ENCODE measurements around the gene NR2F2.

Gene NR2F2

DNA sequence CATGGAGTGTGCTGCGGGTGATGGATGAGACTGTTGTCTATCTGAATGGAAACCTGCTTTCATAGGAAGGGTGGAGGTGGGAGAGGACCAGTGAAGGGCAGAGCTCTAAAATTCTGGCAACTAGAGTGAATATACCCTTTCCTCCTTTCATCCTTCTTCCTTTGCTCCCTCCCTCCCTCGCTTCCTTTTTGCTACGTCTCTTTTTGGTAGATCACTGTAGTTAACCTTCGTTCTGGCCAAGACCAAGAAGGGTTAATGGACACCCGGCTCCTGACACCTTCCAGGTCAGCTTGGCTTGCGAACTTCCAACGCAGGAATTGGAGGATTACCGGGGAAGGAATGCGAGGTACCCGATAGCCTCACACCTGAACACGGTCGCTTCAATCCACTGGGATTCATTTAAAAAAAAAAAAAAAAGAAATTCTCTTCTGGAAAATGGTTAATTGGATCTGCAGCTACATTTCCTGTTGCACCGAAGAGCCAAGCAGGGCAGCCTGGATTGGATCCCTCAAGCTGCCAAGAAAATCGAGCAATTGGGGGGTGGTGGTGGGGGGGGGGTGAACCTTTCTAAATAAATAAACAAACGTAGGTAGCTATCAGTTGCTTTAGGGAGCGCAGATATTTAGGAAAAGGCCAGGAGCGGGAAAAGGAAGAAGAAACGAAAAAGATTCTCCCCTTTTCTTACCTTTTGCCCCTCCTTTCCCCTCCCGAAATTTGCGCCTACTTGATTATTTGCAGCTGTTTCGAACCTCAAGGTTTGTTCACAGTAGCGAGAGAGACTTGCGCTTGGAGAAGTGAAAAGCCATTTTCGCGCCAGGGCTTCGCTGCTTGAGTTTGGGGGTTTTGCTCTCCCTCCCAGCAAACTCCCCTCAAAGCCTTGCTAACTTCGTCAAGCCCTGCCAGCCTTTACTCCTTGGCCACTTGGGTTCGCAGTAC, 9.5 kb upstream of the NR2F2 start:
- DNase-seq: no peak

GRCh38 chr15:96321639-96322535, 8.6 kb upstream of the NR2F2 start:
- peak; percentile 53 for DNase-seq

- no peak for DNase-seq
Measured at GRCh38 chr15:96322536-96323318, 7.8 kb upstream of the NR2F2 start.

DNA sequence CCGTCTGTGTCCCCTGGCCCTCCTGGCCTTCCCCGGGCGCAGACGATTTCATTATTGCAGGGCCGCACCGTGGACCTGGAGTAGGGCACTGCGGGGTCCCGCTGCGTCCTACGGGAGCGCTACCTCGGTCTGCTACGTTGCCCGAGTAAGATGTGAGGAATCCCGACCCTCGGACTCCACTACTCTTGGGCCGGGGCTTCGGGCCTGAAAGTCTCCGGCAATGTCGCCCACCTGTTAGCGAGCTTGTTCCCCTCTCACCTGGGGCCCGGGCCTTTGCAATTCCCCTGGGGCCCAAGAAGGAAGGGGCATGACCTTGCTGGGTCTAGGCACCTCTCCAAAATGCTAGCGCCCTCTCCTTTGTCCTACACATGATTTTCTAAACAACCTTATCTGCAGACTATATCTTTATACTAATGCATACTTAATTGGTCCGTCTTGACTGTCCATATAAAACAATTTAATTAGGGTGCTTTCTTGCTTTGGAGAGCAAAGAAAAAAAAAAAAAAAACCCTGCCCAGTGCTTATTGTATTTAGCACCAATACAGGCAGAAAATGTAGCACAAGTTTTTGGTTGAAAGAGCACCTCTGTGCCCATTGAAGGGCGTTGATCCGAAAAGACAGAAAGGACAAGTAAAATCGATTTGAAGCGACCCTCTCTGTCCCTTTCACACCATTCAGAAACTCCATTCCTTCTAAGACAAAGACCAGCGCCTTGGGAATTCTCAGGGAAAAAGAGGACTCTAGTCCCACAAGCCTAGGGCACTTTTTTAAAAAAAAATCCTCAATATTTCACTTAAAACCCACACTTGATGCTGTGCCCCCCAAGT, 7.0 kb upstream of the NR2F2 start:
- no peak for DNase-seq

GRCh38 chr15:96324192-96324895, 6.2 kb upstream of the NR2F2 start:
- no peak for DNase-seq

DNA sequence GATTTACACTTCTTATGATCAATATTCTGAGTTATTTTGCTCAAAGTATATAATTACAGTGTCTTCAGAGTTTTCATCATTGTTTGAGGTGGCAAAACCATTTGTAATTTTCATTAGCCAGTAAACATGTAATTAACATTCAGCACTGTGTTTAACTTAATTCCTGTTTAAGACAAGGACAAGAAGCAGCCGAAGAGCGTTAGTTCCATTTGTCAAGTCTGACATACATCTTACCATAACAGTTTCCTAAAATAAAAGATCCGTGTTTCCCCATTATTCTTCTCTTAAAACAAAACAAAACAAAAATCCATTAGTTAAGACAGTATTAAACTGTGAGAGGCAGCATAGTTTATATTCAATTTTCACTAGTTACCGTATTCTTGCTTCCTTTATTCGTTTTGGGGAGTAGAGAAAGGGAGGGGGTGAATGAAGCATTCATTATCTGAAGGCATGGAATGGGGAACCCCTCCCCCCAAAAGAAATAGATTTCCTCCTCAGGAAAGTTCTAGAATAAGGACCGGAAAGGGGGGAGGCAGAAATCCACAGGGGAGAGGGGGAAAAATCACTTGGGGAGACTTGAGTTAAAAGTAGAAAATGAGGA, 5.5 kb upstream of the NR2F2 start:
- DNase-seq: no peak

- peak; percentile 69 for DNase-seq
Measured at GRCh38 chr15:96325541-96326327, 4.8 kb upstream of the NR2F2 start.

- DNase-seq: peak; percentile 61
Measured at GRCh38 chr15:96326328-96327154, 4.0 kb upstream of the NR2F2 start.

- DNase-seq: peak; percentile 89
Measured at GRCh38 chr15:96327155-96327741, 3.3 kb upstream of the NR2F2 start.

DNA sequence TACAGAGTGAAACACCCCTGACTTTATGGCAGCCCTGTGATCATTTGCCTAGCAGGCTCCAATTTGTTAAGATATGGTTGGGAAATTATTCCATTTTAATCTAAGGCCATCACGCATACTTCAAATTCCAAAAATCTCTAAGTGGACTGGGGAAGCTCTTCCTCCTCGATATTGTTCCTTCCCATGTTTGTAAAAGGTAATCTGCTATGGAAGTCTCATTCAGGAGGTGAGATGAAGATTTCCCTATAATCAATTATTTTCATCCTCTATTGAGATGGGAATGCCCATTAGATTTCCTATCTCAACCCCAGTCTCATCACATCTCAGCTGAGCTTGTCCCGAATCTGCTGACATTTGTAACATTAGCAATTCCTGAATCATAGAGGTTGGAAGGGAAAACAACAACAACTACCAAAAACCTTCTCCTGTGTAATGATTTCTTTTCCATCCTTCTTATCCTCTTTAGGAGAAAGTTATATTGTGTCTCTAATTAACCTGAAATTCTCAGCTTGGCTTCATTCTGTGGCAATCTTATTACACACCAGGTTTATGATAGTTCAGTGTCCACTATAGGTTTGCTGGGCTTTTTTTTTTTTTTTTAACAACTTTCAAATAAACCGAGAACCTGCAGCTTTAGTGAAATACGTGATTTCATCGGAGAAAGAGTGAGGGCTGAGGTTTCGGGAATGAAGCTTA, 2.2 kb upstream of the NR2F2 start:
- DNase-seq: peak; percentile 64

DNA sequence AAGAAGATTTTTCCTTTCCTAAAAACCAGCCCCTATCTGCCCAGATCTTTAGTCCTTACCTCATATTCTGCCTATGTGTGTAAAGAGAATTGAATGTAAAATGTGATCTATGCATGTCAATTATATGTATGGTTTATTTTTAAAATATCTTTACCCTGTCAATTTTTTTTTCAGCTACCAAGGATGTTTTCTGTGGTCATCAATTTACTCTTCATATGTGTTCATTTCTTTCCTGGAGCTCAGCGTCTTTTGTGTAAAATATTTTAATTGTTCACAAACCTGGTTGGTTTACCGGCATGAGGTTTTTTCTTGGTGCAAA, 1.7 kb upstream of the NR2F2 start:
- DNase-seq: no peak

- no peak for DNase-seq
Measured at GRCh38 chr15:96329403-96329981, 1.0 kb upstream of the NR2F2 start.

DNA sequence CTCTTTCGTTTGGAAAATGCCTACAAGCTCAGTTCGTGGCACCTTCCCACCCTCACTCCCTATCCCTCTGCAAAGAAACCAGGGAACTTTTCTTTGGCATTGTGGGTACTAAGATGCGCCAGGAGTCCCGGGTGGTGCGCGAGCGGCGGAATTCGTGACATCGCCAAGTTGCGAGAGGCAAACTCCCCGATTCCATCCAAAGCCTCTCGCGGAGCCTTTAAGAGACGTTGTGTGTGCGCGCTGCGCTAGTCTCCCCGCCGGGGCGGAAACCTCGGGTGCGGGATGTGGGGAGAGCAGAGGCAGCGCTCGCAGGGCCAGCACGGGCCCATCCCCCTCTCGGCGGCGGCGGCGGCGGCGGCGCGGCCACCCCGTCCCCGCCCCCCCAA, 443 bp upstream of the NR2F2 start:
- DNase-seq: peak; percentile 89

GRCh38 chr15:96331144-96331944, 844 bp downstream of the NR2F2 start:
- DNase-seq: no peak

GRCh38 chr15:96331945-96332636, 1.6 kb downstream of the NR2F2 start:
- DNase-seq: peak; percentile 51

- no peak for DNase-seq
Measured at GRCh38 chr15:96332637-96333121, 2.2 kb downstream of the NR2F2 start.

Measured in EL (cell line).